Gastroesophageal sphincter (tissue), 4 donors: ENCODE data around the gene LRPAP1. TPM values are rescaled to one million over a fixed set of nuclear protein-coding genes. Genes with fewer than 3 reads are reported as not detected.

Experiments used
- ATAC-seq: fragments of 150-250 bp; one replicate; pipeline ENCODE4 v1.9.1; 2016; ENCODE audit warnings: mild to moderate bottlenecking, moderate library complexity
- H3K27ac ChIP-seq, 4 donors: fragments of 200-600 bp; sonication (generic) in 3 of 4; 1 replicate in 3 of 4; 2 replicates in 1 of 4; pipeline ENCODE4 v1.5.1; 2016 to 2019
- H3K27me3 ChIP-seq: fragments of 200-600 bp; sonication (generic); one replicate; pipeline ENCODE4 v1.5.1; 2019
- H3K36me3 ChIP-seq, 2 donors: fragments of 200-600 bp; sonication (generic); one replicate each; pipeline ENCODE4 v1.5.1; 2019; ENCODE audit warnings: control low read depth in 1 of 2
- H3K4me1 ChIP-seq, 3 donors: fragments of 200-600 bp; sonication (generic); 1 replicate in 2 of 3; 2 replicates in 1 of 3; pipeline ENCODE4 v1.5.1; 2016 to 2019; ENCODE audit warnings: control low read depth in 2 of 3
- H3K4me3 ChIP-seq, 2 donors: fragments of 200-600 bp; sonication (generic); one replicate each; pipeline ENCODE4 v1.5.1; 2019; ENCODE audit warnings: mild to moderate bottlenecking in 1 of 2, moderate library complexity in 1 of 2
- H3K9me3 ChIP-seq, 3 donors: fragments of 200-600 bp; sonication (generic); one replicate each; pipeline ENCODE4 v1.5.1; 2017 to 2019; ENCODE audit warnings: control low read depth in 2 of 3
- EP300 ChIP-seq: sonication (generic); formaldehyde crosslinking; IDR thresholded peaks from one replicate; pipeline ENCODE4 v1.6.1; 2017; ENCODE audit warnings: antibody characterized with exemption, mild to moderate bottlenecking
- POLR2A ChIP-seq, 2 donors: fragments of 450-650 bp; IDR thresholded peaks; one replicate each; pipeline ENCODE4 v1.6.1; 2017; ENCODE audit warnings: antibody characterized with exemption in 2 of 2, mild to moderate bottlenecking in 2 of 2, moderate library complexity in 1 of 2
- POLR2AphosphoS5 ChIP-seq: sonication (generic); formaldehyde crosslinking; IDR thresholded peaks from one replicate; pipeline ENCODE4 v1.6.1; 2017; ENCODE audit warnings: antibody characterized with exemption
- WGBS, 2 donors: methylation state at CpG; one replicate each; pipeline ENCODE4 v1.1.5; 2018; ENCODE audit warnings: low coverage in 1 of 2; 5-methylcytosine and 5-hydroxymethylcytosine counted together
- total RNA-seq, 4 donors: library from RNA; depleted of rRNA; stranded (reverse); fragments of >200 nt; gene quantifications; one replicate each; pipeline ENCODE4 v1.1.0, GENCODE V29; 2016
- TF ChIP-seq, protein P1 (sequence below), 4 experiments: fragments of 200-600 bp in 2 of 4; fragments of 450-650 bp in 2 of 4; sonication (generic) in 1 of 4; IDR thresholded peaks; one replicate each; pipeline ENCODE4 v1.5.1; 2017 to 2019; ENCODE audit warnings: antibody characterized with exemption in 4 of 4, mild to moderate bottlenecking in 2 of 4, moderate library complexity in 2 of 4

LRPAP1 gene
- total RNA-seq, 4 donors from 2014 or later: 180 to 267 (median 201) TPM

DNA sequence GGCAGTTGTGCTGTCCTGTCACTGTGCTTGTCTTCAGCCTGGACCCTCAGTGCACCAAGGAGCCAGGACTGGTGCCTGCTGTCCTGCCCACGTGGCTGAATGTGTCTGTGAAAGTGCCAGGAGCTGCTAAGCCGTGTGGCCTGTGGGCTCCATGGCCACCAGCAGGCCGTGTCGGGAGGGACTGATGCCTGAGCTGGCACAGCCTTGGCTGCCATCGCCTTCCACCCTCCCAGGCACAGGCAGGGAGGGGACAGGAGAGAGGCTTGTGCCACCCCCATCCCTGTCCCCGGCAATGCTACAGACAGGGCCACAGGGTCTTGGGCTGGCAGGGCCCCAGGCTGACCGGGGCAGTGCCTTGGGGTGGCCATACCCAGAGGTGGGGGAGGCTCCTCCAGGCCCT is 44.4 kb downstream of the LRPAP1 start:
- TF ChIP-seq POLR2A (IDR thresholded peaks at IDR 0.05): no peak
- no peak for TF ChIP-seq POLR2AphosphoS5
- TF ChIP-seq, protein P1, sequence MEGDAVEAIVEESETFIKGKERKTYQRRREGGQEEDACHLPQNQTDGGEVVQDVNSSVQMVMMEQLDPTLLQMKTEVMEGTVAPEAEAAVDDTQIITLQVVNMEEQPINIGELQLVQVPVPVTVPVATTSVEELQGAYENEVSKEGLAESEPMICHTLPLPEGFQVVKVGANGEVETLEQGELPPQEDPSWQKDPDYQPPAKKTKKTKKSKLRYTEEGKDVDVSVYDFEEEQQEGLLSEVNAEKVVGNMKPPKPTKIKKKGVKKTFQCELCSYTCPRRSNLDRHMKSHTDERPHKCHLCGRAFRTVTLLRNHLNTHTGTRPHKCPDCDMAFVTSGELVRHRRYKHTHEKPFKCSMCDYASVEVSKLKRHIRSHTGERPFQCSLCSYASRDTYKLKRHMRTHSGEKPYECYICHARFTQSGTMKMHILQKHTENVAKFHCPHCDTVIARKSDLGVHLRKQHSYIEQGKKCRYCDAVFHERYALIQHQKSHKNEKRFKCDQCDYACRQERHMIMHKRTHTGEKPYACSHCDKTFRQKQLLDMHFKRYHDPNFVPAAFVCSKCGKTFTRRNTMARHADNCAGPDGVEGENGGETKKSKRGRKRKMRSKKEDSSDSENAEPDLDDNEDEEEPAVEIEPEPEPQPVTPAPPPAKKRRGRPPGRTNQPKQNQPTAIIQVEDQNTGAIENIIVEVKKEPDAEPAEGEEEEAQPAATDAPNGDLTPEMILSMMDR (IDR thresholded peaks at IDR 0.05): no peak
- H3K9me3 ChIP-seq: no peaks in the 10 kb centered on the region
- ATAC-seq: no peak
- peaks cover 88% of the 10 kb centered on the region for H3K27me3 ChIP-seq
- peaks cover 0 to 20% (median 0%) of the 10 kb centered on the region in 3 donors for H3K4me1 ChIP-seq
- 60% methylated on average over 1 of the region's 7 CpGs; no CpG with 5 or more reads in 1 of the 2 donors for WGBS, 2 donors
- H3K36me3 ChIP-seq: peaks cover 0 to 2% of the 10 kb centered on the region in 2 donors
- H3K4me3 ChIP-seq: no peak overlapping the region
- H3K27ac ChIP-seq: no peak overlapping the region

DNA sequence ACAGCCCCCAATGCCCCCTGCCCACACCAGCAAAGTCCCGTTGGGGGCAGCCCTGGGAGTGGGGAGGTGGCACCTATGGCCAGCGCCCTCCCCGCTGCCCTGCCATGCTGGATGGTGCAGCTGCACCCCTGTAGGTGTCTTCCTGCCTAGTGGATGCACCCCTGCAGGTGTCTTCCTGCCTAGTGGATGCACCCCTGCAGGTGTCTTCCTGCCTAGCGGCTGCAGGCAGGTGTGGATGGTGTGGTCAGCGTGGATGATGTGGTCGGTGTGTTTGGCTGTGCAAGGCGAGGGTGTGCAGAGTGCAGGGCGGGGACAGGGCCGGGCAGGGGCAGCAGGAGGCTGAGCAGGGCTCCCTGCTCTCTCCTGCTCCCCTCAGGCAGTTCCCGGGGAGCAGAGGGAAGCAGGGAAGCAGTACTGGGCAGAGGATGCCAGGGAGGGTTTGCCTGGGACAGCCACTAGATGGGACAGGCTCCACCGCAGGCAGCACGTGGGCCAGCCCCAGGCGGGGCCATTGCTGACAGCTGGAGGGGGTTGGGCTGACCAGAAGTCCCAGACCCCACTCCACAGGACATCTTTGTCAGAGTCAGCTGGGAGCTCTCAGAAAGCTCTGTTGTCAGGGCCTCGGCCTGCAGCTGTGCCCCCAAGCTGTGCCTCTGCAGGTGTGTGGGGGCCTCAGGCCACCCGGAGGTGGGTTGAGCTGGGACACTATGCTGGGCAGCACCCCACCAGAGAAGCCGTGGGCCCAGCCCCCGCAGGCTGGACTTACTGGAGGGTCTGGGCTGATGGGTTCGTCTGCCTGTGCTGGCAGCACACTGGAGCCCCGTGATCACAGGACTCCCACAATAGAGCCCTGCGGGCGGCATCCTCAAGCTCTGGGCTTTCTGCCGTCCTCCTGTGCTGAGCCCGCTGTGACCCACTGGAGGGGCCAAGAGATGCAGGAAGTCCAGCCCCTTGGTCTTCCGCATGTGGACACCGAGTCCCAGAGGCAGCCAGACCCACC is 45.4 kb downstream of the LRPAP1 start:
- H3K27me3 ChIP-seq: peaks cover 87% of the 10 kb centered on the region
- ATAC-seq: no peak
- 100% methylated on average over 2 of the region's 25 CpGs; no CpG with 5 or more reads in 1 of the 2 donors for WGBS, 2 donors
- no peak overlapping the region for H3K4me3 ChIP-seq
- no peak overlapping the region for H3K27ac ChIP-seq
- H3K4me1 ChIP-seq: peaks cover 0 to 20% (median 0%) of the 10 kb centered on the region in 3 donors
- H3K36me3 ChIP-seq: no peaks in the 10 kb centered on the region
- TF ChIP-seq EP300 (no peak), POLR2A (IDR thresholded peaks at IDR 0.05) (no peak), POLR2AphosphoS5 (no peak)
- TF ChIP-seq, protein P1 (IDR thresholded peaks at IDR 0.05): no peak
- no peaks in the 10 kb centered on the region for H3K9me3 ChIP-seq

DNA sequence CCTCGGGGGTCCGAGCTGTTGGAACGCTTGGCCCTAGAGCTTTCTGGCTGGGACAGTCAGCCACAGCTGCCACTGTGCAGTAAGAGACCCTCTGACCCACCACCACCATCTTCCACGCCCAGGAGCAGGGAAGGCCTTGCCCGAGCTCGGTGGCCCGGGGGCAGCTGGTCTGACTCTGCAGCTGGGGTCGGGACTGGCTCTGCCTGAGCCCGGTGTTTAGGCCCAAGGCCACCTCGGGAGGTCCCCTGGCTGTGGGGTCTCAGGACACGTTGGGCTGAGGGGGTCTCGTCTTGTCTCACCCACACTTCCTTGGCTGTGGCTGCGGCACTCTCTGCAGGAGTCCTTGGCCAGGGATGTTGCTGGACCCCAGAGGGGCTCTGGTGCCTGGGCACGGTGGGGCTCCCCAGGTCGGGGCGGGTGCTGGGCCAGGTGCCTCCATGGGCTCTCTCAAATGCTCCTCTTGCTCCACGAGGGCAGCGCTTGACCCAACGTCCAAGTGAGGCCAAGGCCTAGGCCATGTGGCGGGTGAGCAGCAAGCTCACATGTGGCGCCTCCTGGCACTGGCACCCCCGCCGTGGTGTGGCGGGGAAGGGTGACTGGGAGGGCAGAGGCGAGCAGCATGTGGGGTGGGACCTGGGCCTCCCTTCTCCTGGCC is 46.2 kb downstream of the LRPAP1 start:
- Histone ChIP-seq H3K27me3 (peaks cover 86% of the 10 kb centered on the region), H3K9me3 (no peaks in the 10 kb centered on the region), H3K4me3 (no peak overlapping the region), H3K4me1 (peaks cover 0 to 20% (median 0%) of the 10 kb centered on the region in 3 donors), H3K36me3 (no peaks in the 10 kb centered on the region), H3K27ac (no peak overlapping the region)
- no CpG with 5 or more reads among the region's 25 CpGs for WGBS, 2 donors
- no peak for ATAC-seq
- TF ChIP-seq EP300: no peak
- TF ChIP-seq POLR2A (IDR thresholded peaks at IDR 0.05): no peak
- no peak for TF ChIP-seq POLR2AphosphoS5
- TF ChIP-seq, protein P1 (IDR thresholded peaks at IDR 0.05): no peak

DNA sequence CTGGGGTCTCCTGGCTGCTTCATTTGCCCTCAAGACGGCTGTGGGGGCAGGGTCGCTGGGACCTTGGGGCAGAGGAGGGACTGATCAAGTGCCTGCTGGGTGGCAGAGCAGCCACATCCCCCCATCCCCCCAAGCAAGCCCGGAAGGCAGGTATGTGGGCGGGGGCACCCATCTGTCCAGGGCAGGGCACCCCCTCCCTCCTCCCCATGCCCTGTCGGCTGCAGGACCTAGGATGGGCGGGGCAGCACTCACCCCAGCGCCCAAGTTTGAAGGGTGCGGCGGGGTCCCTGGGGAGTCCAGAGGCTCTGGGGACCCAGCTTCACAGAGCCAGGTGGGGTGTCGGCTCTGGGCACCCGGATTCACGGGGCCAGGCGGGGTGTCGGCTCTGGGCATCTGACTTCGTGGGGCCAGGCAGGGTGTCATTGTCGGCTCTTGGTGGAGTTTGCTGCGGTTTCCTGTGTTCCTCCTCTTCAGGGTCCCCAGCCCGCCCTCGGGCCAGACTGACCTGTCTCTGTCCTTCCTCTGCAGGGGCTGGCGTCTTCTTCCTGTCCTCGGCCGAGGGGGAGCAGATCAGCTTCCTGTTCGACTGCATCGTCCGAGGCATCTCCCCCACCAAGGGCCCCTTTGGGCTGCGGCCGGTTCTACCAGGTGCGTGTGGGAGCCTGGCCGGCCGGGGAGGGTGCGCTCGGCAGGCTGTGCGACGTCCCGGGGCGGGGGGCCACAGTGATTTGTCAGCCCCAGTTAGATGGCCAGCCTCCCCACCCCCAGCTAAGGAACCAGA is 47.0 kb downstream of the LRPAP1 start:
- H3K27ac ChIP-seq: no peak overlapping the region
- WGBS, 2 donors: no CpG with 5 or more reads among the region's 36 CpGs
- H3K4me1 ChIP-seq: peaks cover 0 to 28% (median 0%) of the 10 kb centered on the region in 3 donors
- H3K9me3 ChIP-seq: no peaks in the 10 kb centered on the region
- no peaks in the 10 kb centered on the region for H3K36me3 ChIP-seq
- no peak overlapping the region for H3K4me3 ChIP-seq
- H3K27me3 ChIP-seq: peaks cover 89% of the 10 kb centered on the region
- ATAC-seq: no peak
- TF ChIP-seq POLR2AphosphoS5: no peak
- TF ChIP-seq POLR2A (IDR thresholded peaks at IDR 0.05): no peak
- TF ChIP-seq EP300: no peak
- TF ChIP-seq, protein P1 (IDR thresholded peaks at IDR 0.05): no peak
